ENCODE measurements around the gene SESTD1.
"Not testable (repeated sequence)": the region's sequence is repeated elsewhere in the genome, so short reads cannot be mapped to it uniquely, and the experiment has no call there.

The SESTD1 gene

GRCh38 chr2:179266271-179266670 is 1.6 kb upstream of the SESTD1 start:
- DNase-seq, result no peak

- DNase-seq, result no peak
Measured at GRCh38 chr2:179265082-179265510, 464 bp upstream of the SESTD1 start.

GRCh38 chr2:179263446-179264367 is 925 bp downstream of the SESTD1 start:
- peak in 1 of 2 experiments; percentile 7 for DNase-seq

GRCh38 chr2:179263015-179263414 is 1.6 kb downstream of the SESTD1 start:
- no peak for DNase-seq

GRCh38 chr2:179262077-179262660 is 2.5 kb downstream of the SESTD1 start:
- no peak for DNase-seq

GRCh38 chr2:179261151-179261825 is 3.3 kb downstream of the SESTD1 start:
- DNase-seq, result no peak

GRCh38 chr2:179260224-179260623 is 4.4 kb downstream of the SESTD1 start:
- no peak for DNase-seq

- no peak for DNase-seq
Measured at GRCh38 chr2:179255129-179255528, 9.5 kb downstream of the SESTD1 start.

- no peak for DNase-seq
Measured at GRCh38 chr2:179253226-179253625, 11.4 kb downstream of the SESTD1 start.

- DNase-seq, result no peak
Measured at GRCh38 chr2:179252423-179252822, 12.2 kb downstream of the SESTD1 start.

- DNase-seq, result no peak
Measured at GRCh38 chr2:179251870-179252269, 12.8 kb downstream of the SESTD1 start.

GRCh38 chr2:179250848-179251504 is 13.7 kb downstream of the SESTD1 start:
- DNase-seq, result no peak

- DNase-seq, result no peak
Measured at GRCh38 chr2:179250095-179250494, 14.5 kb downstream of the SESTD1 start.

GRCh38 chr2:179248024-179248348 is 16.6 kb downstream of the SESTD1 start:
- no peak for DNase-seq

- DNase-seq, result no peak
Measured at GRCh38 chr2:179247318-179248023, 17.2 kb downstream of the SESTD1 start.

GRCh38 chr2:179245843-179246242 is 18.8 kb downstream of the SESTD1 start:
- DNase-seq, result not testable (repeated sequence)

- DNase-seq, result no peak
Measured at GRCh38 chr2:179243046-179243445, 21.6 kb downstream of the SESTD1 start.

- no peak for DNase-seq
Measured at GRCh38 chr2:179240481-179241451, 23.9 kb downstream of the SESTD1 start.

GRCh38 chr2:179239838-179240237 is 24.8 kb downstream of the SESTD1 start:
- DNase-seq, result no peak

GRCh38 chr2:179239195-179239594 is 25.4 kb downstream of the SESTD1 start:
- no peak for DNase-seq

- DNase-seq, result no peak
Measured at GRCh38 chr2:179238027-179238426, 26.6 kb downstream of the SESTD1 start.

Data from SHP77 (cell line).